Endothelial cell of umbilical vein (primary cell): Measurements from ENCODE around the gene MYO16. TPM values are rescaled to one million over a fixed set of nuclear protein-coding genes. Genes with fewer than 3 reads are reported as not detected.

Experiments
- BruUV-seq: library from RNA; stranded (reverse); fragments of 400-500 nt; replicated peaks from 2 replicates; lab custom pipeline; 2021; lab: Mats Ljungman, UMichigan
- CTCF ChIA-PET: fragments of 300-600, 350-600 bp; sonication (Branson Sonifier 250); formaldehyde crosslinking; loops from one replicate; lab custom pipeline; 2021; ENCODE audit warnings: antibody characterized with exemption, inconsistent platforms; lab: Charles Lee
- POLR2A ChIA-PET: fragments of 300-600, 350-600 bp; sonication (Branson Sonifier 250); formaldehyde crosslinking; loops from one replicate; lab custom pipeline; 2021; ENCODE audit warnings: antibody characterized with exemption, inconsistent platforms; lab: Charles Lee
- DNase-seq: peaks from one replicate; pipeline ENCODE4 v3.0.0-alpha.2; 2011; ENCODE audit warnings: low read depth, low spot score
- FAIRE-seq: peaks from 2 replicates; lab custom pipeline; 2011; peaks lifted over from hg19 to GRCh38; lab: Jason Lieb, UNC
- H2AFZ ChIP-seq: 2 replicates; pipeline ENCODE4 v1.6.0; 2012; ENCODE audit warnings: low read depth, low read length, control low read depth, inconsistent platforms
- H3K27ac ChIP-seq: 2 replicates; pipeline ENCODE4 v1.5.1; 2011; ENCODE audit warnings: low read depth, mild to moderate bottlenecking, control low read depth, low read length, moderate library complexity; ENCODE audit not compliant: insufficient read depth
- H3K27me3 ChIP-seq, 2 experiments: 2 replicates each; pipeline versions ENCODE4 v1.6.0 to v1.6.1; 2011; ENCODE audit warnings: low read length in 2 of 2, mixed read lengths in 1 of 2; ENCODE audit not compliant: control insufficient read depth in 2 of 2, insufficient read depth in 2 of 2
- H3K36me3 ChIP-seq, 2 experiments: 2 replicates in 1 of 2; 3 replicates in 1 of 2; pipeline ENCODE4 v1.5.1; 2011; ENCODE audit warnings: low read length in 2 of 2, mild to moderate bottlenecking in 1 of 2, moderate library complexity in 1 of 2; ENCODE audit not compliant: control insufficient read depth in 2 of 2, insufficient read depth in 2 of 2; ENCODE audit errors: extremely low read depth in 1 of 2
- H3K4me1 ChIP-seq: 3 replicates; pipeline ENCODE4 v1.5.1; 2011; ENCODE audit warnings: mild to moderate bottlenecking, low read length; ENCODE audit not compliant: control insufficient read depth, insufficient read depth; ENCODE audit errors: extremely low read depth
- H3K4me2 ChIP-seq: 2 replicates; pipeline ENCODE4 v1.6.1; 2011; ENCODE audit warnings: low read length, control low read depth, mixed read lengths; ENCODE audit not compliant: insufficient read depth
- H3K4me3 ChIP-seq, 3 experiments: fragments of 200-600 bp in 1 of 3; sonication (generic), shearing (Covaris generic) in 1 of 3; replicated peaks in 1 of 3; 2 replicates each; pipeline ENCODE4 v1.5.1; 2011 to 2016; ENCODE audit warnings: control low read depth in 3 of 3, low read length in 3 of 3, mild to moderate bottlenecking in 2 of 3, inconsistent platforms in 1 of 3, low read depth in 1 of 3, moderate library complexity in 1 of 3; ENCODE audit not compliant: insufficient read depth in 1 of 3
- H3K79me2 ChIP-seq: 2 replicates; pipeline ENCODE4 v1.6.0; 2012; ENCODE audit warnings: low read length, inconsistent platforms; ENCODE audit not compliant: control insufficient read depth, insufficient read depth
- H3K9ac ChIP-seq: replicated peaks from 2 replicates; pipeline ENCODE3; 2011; ENCODE audit warnings: low read length, control low read depth; ENCODE audit not compliant: insufficient read depth; ENCODE audit errors: extremely low read depth
- H3K9me1 ChIP-seq: replicated peaks from 3 replicates; pipeline ENCODE4 v1.6.0; 2011; ENCODE audit warnings: mild to moderate bottlenecking, low read length; ENCODE audit not compliant: control insufficient read depth, insufficient read depth; ENCODE audit errors: extremely low read depth
- H3K9me3 ChIP-seq: replicated peaks from 2 replicates; pipeline ENCODE4 v1.5.1; 2012; ENCODE audit warnings: low read length, inconsistent platforms; ENCODE audit not compliant: control insufficient read depth, insufficient read depth
- H4K20me1 ChIP-seq: replicated peaks from 2 replicates; pipeline ENCODE3; 2011; ENCODE audit warnings: mild to moderate bottlenecking, low read length; ENCODE audit not compliant: control insufficient read depth, insufficient read depth; ENCODE audit errors: extremely low read depth
- EZH2 ChIP-seq: IDR thresholded peaks from 2 replicates; pipeline ENCODE4 v1.6.1; 2012; ENCODE audit warnings: borderline replicate concordance, low read depth, mild to moderate bottlenecking, moderate library complexity, low read length, inconsistent platforms; ENCODE audit not compliant: severe bottlenecking
- FOS ChIP-seq: IDR thresholded peaks from 2 replicates; pipeline ENCODE4 v1.6.1; 2011; ENCODE audit warnings: mild to moderate bottlenecking, low read length, moderate library complexity, borderline replicate concordance; ENCODE audit not compliant: insufficient read depth
- GATA2 ChIP-seq: IDR thresholded peaks from 2 replicates; pipeline ENCODE4 v1.7.0; 2011; ENCODE audit warnings: low read depth, mild to moderate bottlenecking, moderate library complexity, mixed read lengths, low read length; ENCODE audit not compliant: insufficient read length, insufficient read depth
- JUN ChIP-seq: IDR thresholded peaks from 2 replicates; pipeline ENCODE4 v1.6.1; 2011; ENCODE audit warnings: borderline replicate concordance, low read depth; ENCODE audit not compliant: insufficient read length, insufficient read depth
- MAX ChIP-seq: IDR thresholded peaks from 2 replicates; pipeline ENCODE4 v1.6.1; 2011; ENCODE audit not compliant: insufficient read depth, insufficient read length
- MYC ChIP-seq: IDR thresholded peaks from one replicate; pipeline ENCODE4 v1.6.1; 2011; ENCODE audit warnings: mild to moderate bottlenecking, low read depth, low read length
- POLR2A ChIP-seq: IDR thresholded peaks from 2 replicates; pipeline ENCODE4 v1.6.1; 2012; ENCODE audit warnings: low read depth, mild to moderate bottlenecking, control low read depth, low read length
- POLR2AphosphoS5 ChIP-seq: IDR thresholded peaks from 2 replicates; pipeline ENCODE4 v1.6.1; 2012; ENCODE audit warnings: low read depth, mild to moderate bottlenecking, control low read depth, low read length, moderate library complexity; ENCODE audit not compliant: insufficient read depth
- dilution Hi-C: fragments of 300-500 bp; cut with MboI; formaldehyde crosslinking; loops from one replicate; pipeline ENCODE4 v1.15.0; 2019; ENCODE audit warnings: low sequenced_read_pairs; ENCODE audit not compliant: extremely low pct_ligation_motif_present
- intact Hi-C: fragments of 100-400 bp; cut with micrococcal nuclease; formaldehyde crosslinking; loops from one replicate; pipeline ENCODE4 v1.10.0; 2022
- polyA plus RNA-seq, 4 experiments: library from polyadenylated mRNA; depleted of rRNA in 3 of 4; stranded (reverse) in 3 of 4; unstranded in 1 of 4; fragments of >200 nt; gene quantifications; 2 replicates each; pipeline versions ENCODE4 v1.2.1 to v1.2.3, GENCODE V29; 2011 to 2012; ENCODE audit warnings: missing spikeins in 1 of 4
- total RNA-seq: library from RNA; stranded (reverse); gene quantifications from 2 replicates; pipeline ENCODE4 v1.2.3, GENCODE V29; 2021
- TF ChIP-seq, protein P1 (sequence below), 2 donors: IDR thresholded peaks; 1 replicate in 1 of 2; 2 replicates in 1 of 2; pipeline ENCODE4 v1.5.1; 2011; ENCODE audit warnings: low read length in 2 of 2, mild to moderate bottlenecking in 2 of 2, moderate library complexity in 2 of 2, control low read depth in 1 of 2, inconsistent platforms in 1 of 2, low read depth in 1 of 2; ENCODE audit not compliant: insufficient read depth in 1 of 2; ENCODE audit errors: extremely low read depth in 1 of 2

MYO16 gene
- total and polyA plus RNA-seq, 2 donors (not counting 3 experiments of a cell fraction or from before 2014, with no cell fraction given) = 0.03 to 0.04 TPM

DNA sequence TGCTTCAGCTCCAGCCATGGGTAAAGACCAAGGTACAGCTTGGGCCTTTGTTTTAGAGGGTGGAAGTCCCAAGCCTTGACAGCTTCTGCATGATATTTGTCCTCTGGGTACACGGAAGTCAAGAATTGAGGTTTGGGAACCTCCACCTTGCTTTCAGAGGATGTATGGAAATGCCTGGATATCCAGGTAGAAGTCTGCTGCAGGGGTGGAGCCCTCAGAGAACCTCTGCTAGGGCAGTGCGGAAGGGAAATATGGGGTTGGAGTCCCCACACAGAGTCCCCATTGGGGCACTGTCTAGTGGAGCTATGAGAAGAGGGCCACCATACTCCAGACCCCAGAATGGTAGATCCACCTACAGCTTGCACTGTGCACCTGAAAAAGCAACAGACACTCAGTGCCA, 23.0 kb upstream of the MYO16 start:
- TF ChIP-seq MYC (no peak), MAX (no peak), EZH2 (no peak), GATA2 (no peak), FOS (no peak), POLR2A (no peak)
- TF ChIP-seq, protein P1, sequence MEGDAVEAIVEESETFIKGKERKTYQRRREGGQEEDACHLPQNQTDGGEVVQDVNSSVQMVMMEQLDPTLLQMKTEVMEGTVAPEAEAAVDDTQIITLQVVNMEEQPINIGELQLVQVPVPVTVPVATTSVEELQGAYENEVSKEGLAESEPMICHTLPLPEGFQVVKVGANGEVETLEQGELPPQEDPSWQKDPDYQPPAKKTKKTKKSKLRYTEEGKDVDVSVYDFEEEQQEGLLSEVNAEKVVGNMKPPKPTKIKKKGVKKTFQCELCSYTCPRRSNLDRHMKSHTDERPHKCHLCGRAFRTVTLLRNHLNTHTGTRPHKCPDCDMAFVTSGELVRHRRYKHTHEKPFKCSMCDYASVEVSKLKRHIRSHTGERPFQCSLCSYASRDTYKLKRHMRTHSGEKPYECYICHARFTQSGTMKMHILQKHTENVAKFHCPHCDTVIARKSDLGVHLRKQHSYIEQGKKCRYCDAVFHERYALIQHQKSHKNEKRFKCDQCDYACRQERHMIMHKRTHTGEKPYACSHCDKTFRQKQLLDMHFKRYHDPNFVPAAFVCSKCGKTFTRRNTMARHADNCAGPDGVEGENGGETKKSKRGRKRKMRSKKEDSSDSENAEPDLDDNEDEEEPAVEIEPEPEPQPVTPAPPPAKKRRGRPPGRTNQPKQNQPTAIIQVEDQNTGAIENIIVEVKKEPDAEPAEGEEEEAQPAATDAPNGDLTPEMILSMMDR (IDR thresholded peaks at IDR 0.05; ENCODE audit: extremely low read depth in 1 of 2, insufficient read depth in 1 of 2, low read depth in 1 of 2, low read length in 2 of 2) = no peak
- Histone ChIP-seq H3K4me2 (no peak overlapping the region), H3K9me1 (no peaks in the 10 kb centered on the region), H3K27ac (no peak overlapping the region), H3K9me3 (peaks cover 2% of the 10 kb centered on the region), H3K4me1 (no peaks in the 10 kb centered on the region), H3K9ac (no peak overlapping the region), H3K4me3 (no peak overlapping the region), H3K36me3 (no peaks in the 10 kb centered on the region), H3K27me3 (no peaks in the 10 kb centered on the region), H2AFZ (no peak overlapping the region), H3K79me2 (no peaks in the 10 kb centered on the region), H4K20me1 (no peaks in the 10 kb centered on the region)
- ChIA-PET POLR2A (no interaction called here), CTCF (no interaction called here)
- FAIRE-seq (no peak), DNase-seq (no peak)
- intact Hi-C loops = no loop called here
- dilution Hi-C loops = no loop called here
- no TSS peak for BruUV-seq

DNA sequence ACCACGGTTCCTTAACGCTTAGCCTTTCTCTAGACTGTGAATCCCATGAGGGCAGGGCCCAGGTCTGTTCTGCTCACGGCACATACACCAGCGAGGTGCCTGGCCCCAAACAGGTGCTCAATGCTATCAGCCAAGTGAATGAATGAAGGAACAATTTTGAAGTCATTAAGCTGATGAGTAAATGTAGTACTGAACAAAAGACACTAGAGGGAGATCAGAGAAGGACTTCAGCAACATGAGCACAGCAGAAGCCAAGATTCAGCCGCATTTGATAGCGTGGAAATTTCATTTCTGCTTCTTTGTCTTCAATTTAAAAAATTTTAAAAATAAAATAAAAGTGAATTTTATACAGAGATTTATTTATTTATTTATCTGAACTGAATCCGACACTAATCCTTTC, 20.1 kb upstream of the MYO16 start:
- dilution Hi-C loops = no loop called here
- TF ChIP-seq JUN (no peak), POLR2AphosphoS5 (no peak), EZH2 (no peak), POLR2A (no peak)
- no peaks in the 10 kb centered on the region for H3K79me2 ChIP-seq
- no peaks in the 10 kb centered on the region for H3K9me1 ChIP-seq
- no peaks in the 10 kb centered on the region for H3K27me3 ChIP-seq
- H3K4me3 ChIP-seq = no peak overlapping the region
- no peak overlapping the region for H3K27ac ChIP-seq
- H4K20me1 ChIP-seq = no peaks in the 10 kb centered on the region
- H3K9ac ChIP-seq = no peak overlapping the region
- CTCF ChIA-PET = no interaction called here
- DNase-seq = no peak
- H3K9me3 ChIP-seq = peaks cover 2% of the 10 kb centered on the region
- no peak overlapping the region for H3K4me2 ChIP-seq
- FAIRE-seq = no peak
- POLR2A ChIA-PET = no interaction called here
- no peaks in the 10 kb centered on the region for H3K4me1 ChIP-seq
- H2AFZ ChIP-seq = no peak overlapping the region
- BruUV-seq = no TSS peak
- intact Hi-C loops = no loop called here
- no peaks in the 10 kb centered on the region for H3K36me3 ChIP-seq
